ENCODE results near the gene HIKESHI.
"Not testable (repeated sequence)": the region's sequence is repeated elsewhere in the genome, so short reads cannot be mapped to it uniquely, and the experiment has no call there.

Gene HIKESHI, protein sequence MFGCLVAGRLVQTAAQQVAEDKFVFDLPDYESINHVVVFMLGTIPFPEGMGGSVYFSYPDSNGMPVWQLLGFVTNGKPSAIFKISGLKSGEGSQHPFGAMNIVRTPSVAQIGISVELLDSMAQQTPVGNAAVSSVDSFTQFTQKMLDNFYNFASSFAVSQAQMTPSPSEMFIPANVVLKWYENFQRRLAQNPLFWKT

DNA sequence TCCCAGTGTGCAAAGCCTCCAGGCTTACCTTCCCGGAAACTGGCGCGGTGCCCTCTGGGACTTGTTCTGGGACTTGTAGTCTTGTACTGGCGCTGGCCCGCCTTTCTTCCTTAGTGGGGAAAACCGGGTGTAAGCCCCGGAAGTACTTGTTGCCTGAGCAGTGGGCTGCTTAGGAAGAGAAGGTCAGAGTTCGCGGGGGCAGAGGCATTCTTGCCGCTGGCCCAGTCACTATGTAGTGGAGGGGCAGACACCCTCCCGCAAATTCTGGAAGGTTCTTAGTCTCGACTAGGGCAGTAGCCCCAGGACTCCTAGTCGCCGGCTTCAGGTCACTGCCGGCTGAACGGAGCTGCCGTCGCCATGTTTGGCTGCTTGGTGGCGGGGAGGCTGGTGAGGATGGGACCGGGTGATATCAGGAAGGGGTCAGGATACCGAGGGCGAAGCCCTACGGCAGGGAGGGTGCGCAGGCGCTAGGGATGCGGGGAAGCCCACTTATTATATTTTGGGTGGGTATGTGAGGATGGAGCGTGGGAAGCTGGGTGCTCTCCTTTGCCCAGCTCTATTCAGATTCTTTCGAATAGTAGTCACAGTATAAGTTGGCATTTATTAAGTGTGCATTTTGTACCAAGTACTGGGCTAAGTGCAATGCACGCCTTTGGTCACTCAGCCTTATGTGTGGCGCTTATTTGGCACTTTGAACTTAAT lies at the start of gene HIKESHI:
Gene HIKESHI, plus strand, starts transcription at position 149 of the 702 bp plus-strand sequence. Its CDS starts 209 bp downstream, at position 358.
- DNase-seq, result peak; percentile 51

DNA sequence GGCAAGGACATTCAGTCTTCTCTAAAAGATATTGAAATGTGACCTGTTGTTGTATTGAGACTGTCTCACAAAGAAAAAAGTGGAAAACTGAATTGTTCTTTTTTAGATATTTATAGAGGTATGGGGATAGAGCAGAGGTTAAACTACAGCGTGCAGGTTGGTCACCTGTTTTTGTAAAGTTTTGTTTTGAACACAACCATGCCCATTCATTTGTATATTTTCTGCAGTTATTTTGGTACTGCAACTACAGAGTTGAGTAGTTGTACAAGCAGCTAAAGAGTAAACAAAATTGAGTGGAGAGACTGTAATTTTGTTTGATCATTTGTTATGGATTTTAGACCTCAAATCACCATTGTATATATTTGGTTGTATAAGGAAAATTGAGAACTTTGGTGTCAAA lies 46.1 kb upstream of the HIKESHI start:
- DNase-seq, result no peak

DNA sequence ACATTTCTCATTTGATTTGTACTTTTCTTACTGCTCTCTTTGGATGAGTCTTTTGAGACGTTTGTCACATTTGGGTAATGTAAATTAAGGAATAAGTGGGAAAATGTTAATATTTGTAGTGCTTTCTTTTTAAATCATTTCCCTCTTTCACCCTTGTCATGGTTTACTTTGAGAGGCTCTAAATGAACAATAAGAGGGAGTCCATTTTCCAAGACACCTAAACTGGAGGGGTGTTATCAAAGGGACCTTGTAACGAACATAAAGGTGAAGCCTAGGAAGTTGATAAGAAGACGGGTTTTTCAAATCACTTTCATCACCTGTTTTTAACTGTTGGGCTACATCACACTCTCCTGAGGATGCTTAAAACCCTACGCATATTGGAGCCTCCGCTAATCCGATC lies 45.4 kb upstream of the HIKESHI start:
- no peak for DNase-seq

DNA sequence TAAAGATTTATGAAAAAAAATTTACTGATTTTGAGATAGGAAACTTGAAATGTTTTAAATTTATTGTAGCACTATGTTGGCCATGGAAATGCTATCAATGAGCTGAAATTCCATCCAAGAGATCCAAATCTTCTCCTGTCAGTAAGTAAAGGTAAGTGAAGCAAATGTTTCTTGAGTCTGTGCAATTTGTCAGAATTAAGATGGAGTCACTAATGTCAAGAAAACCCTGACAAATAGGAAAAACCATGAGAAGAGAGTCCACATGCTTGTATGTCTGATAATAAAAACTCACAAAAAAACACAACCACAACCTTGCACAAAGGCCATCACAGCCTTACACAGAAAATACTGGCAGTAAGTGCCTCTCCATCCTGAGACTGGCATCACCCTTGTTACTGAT lies 44.6 kb upstream of the HIKESHI start:
- no peak for DNase-seq

DNA sequence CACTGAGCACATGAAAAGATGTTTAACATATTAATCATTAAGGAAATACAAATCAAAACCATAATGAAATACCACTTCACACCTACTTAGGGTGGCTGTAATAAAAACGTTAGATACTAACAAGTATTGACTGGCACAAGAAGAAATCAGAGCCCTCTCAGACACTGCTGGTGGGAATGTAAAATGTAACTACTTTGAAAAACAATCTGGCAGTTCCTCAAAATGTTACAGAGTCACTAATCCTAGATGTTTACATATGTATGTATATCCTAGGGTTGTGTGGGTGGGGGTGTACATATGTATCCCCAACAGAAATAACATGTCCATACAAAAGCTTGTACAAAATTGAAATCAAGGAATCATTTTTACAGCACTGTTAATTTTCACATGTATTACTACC lies 42.3 kb upstream of the HIKESHI start:
- DNase-seq, result no peak

DNA sequence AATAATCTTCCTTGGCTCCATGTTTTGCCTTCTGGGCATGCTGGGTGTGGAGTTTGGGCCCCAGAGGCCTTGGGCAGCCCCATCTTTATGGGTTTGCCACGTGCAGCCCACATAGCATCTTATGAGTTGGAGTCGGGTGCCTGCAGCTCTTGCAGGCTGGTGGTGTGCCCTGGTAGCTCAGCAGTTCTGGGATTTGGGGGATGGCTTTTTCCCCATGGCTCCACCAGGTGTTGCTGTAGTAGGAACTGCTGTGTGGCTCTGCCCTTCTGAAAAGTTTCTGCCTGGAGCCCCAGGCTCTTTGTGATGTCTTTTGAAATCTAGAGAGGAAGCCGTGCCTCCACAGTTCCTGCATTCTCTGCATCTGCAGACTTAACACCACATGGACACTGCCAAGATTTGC lies 40.7 kb upstream of the HIKESHI start:
- no peak for DNase-seq

DNA sequence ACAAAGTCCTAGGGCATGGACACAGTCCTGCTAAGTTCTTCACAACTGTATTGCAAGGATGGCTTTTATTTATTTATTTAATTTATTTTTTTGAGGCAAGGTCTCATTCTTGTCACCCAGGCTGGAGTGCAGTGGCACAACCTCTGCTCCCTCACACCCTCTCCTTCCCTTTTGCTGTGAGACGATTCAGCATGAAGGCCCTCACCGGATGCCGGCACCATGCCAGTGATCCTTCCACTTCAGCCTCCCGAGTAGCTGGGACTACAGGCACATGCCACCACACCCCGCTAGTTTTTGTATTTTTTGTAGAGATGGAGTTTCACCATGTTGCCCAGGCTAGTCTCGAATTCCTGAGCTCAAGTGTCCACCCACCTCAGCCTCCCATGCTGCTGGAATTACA lies 39.7 kb upstream of the HIKESHI start:
- DNase-seq, result no peak

DNA sequence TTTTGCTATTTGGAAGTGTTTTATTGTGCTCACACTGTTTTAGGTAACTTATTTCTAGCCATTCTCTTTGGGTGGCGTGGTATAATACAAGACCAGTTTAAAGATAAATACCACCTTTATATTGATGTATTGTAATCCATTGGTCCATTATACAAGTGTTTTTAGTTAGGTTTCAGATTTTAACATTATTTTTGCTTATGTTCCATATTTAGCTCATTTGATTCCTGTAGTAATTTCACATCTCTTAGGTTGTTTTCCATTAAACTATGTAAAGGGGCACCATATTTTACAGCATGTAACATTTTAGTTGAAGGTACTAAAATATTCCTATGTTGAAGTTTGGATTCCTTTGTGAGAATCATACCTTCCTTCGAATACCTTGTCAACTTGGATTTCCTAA lies 37.4 kb upstream of the HIKESHI start:
- no peak for DNase-seq

DNA sequence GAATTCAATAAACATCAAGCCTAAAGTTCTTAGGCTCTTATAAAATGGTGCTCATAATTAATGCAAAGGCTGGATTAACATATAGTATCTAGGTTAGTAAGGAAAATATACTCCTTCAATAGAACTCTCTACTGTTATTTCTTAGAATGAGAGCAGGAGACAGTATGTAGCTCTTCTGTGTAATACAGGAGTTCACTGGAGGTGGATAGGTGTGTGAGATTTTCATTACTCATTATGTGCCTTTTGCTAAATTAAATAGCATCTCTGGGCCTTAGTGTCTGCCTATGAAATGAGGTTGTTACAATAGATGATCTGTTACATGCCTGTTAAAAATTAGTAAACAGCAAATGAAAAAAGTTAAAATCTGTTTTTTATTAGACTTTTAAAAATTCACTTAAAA lies 36.8 kb upstream of the HIKESHI start:
- no peak for DNase-seq

DNA sequence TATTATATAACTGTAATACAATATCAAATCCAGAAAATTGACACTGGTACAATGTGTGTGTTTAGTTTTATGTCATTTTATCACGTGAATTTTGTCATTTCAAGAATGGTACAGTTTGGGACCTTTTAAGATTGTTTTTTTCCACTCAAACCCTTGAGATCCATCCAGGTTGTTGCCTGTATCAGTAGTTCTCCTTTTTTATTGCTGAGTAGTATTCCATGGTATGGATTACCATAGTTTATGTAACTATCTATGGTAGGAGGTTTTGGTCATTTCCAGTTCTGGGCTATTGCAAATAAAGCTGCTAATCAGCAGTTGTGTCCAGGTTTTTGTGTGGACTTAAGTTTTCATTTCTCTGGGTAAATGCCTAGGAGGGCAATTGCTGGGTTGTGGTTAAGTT lies 32.4 kb upstream of the HIKESHI start:
- no peak for DNase-seq

DNA sequence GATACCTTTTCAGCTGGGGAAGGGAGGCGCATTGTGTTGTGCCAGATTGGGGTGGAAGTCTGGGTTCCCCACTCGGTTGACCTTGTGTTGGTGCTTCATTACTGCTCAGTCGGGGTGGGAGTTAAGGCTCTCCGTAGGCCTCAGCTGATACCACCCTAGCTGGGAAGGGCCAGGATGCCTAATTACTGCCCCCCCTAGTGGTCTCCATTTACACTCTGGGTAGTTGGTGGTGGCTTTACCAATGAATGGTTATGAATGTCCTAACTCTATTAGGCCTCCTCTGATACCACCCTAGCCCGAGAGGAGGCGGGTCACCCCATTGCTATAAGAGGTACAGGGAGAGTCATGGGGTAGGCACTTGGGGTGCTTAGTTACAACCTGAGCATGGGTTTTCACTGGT lies 27.5 kb upstream of the HIKESHI start:
- DNase-seq, result no peak

DNA sequence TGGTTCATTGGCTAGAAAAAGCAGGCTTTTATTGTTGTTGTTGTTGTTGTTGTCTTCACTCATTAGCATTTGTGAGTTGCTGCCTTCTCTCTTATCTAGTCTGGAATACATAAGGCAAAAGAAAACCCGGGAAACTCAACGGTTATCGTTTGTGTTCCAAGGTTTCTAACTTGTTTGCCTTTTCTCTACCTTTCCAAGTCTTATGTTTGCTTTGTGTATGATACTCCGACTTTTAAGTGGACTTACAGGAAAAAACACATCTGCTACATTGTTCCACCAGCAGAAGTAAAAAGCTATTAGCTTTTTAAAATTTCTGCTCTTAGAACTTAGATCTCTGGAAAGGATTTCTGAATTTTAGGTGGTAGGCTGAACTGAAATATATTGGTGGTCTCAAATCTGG lies 27.0 kb upstream of the HIKESHI start:
- no peak for DNase-seq

DNA sequence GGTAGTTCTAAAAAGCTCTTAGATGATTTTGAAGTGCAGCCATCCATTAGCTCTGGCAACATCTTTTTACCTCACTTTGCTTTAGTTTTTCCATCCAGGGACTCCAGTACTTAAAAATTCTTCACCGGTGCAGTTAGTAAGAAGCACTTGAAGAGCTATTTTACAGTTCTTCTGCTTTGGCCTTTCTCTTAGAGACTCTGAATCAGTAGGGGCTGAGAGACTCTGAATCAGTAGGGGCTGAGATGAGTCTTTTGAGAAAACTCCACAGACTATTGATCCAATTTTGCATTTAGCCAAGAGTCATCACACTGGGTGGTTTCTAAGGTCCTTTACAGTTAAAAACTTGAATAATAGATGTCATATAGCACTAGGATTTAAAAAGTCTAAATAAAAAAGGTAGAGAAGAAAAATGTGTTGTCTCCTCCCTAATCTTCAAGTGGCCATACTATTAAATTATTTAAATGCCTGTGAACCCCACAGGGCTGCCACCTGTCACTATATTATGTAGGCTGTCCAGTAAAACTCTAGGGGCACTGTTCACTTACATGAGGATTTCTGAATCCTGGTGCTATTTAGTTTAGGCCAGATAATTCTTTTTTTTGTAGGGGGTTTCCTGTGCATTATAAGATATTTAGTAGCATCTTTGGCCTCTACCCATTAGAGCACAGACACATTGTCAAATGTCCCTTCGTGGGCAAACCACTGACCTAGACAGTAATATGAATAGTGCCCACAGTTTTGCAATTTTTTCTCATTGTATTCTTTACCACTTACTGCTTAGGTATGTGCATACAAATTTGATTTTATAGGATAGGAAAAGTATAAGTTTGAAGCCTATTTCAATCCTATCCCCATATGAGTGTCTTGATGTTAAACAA lies 26.3 kb upstream of the HIKESHI start:
- DNase-seq, result no peak

DNA sequence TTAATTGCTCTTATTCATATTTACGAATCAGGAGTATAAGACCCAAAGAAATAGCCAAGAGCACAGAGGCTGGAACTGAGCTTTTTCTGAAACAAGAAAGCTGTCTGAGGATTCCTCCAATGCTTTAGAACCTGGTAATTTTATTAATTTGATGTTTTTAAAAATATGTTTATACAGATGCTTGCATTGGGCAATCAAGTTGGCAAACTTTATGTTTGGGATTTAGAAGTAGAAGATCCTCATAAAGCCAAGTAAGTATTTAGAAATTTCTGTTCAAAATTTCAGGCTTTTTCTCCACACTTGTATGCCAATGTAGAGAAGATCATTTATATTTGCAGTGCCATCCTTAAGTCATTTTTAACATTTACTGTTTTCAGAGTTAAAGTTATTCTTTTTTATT lies 24.3 kb upstream of the HIKESHI start:
- DNase-seq, result no peak

DNA sequence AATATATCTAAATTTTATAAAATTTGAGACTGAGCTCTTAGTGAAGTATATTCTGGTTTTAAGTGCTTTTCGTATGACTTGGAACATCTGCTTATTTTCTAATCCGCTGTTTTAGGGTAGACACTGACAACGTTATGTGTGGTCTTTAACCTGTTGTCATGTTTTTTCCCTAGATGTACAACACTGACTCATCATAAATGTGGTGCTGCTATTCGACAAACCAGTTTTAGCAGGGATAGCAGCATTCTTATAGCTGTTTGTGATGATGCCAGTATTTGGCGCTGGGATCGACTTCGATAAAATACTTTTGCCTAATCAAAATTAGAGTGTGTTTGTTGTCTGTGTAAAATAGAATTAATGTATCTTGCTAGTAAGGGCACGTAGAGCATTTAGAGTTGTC lies 23.8 kb upstream of the HIKESHI start:
- DNase-seq, result no peak

DNA sequence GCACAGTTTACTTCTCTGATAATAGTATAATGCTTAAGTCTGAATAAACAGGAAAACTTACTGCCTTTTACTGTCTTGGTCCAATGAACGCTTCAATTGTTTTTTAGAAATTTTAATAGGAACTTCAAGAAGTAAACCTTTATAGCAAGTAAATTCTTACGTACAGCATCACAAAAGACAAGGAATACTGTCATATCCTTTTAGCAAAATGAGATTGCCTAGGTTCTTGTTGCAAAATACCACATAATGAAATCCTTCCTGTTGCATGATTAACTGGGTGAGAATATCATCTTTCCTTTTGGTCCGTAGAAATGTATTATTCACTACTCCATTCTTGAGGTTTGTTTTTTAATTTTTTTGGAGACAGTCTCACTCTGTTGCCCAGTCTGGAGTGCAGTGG lies 22.3 kb upstream of the HIKESHI start:
- no peak for DNase-seq

DNA sequence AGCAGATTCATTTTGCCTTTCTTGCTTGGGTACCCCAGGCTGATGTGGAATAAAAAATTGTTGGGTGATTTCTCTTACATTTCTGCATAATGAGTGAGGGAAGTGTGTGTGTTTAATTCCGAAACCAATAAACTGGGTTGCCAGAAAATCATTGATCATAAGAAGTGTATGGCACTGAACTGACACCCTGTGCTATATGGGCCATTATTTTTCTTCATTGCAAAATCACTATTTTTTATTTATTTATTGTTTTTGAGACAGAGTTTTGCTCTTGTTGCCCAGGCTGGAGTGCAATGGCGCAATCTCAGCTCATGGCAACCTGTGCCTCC lies 14.6 kb upstream of the HIKESHI start:
- DNase-seq, result no peak

DNA sequence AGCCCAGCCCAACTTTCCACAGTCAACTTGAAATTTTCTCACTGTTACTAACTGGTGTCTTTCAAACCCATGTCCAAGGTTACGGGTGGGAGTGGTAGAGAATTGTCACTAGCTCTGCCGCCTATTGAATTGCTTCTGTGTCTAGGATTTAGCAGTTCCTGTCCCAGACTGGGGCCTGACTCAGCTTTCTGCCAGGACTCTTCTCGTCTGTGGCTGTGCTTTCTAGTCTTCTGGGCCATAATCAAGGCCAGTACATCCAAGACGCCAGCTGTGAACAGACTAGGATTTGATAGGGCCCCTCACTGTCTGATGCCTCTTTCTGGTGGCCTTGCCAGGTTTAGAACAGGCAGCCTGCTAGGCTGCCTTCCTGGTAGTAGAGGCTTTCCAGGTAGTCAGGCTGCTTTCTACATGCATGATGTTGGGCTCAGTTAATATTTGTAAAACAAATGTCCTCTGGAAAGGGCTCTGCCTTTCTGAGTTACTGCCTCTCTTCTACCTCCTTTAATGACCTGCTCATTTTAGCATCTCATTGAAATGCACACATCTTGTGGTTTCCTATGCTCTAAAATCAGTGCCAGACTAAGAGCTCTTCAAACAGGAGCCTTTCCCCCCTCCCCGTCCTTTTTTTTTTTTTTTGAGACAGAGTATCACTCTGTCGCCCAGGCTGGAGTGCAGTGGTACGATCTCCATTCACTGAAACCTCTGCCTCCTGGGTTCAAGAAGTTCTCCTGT lies 13.1 kb upstream of the HIKESHI start:
- DNase-seq, result no peak

DNA sequence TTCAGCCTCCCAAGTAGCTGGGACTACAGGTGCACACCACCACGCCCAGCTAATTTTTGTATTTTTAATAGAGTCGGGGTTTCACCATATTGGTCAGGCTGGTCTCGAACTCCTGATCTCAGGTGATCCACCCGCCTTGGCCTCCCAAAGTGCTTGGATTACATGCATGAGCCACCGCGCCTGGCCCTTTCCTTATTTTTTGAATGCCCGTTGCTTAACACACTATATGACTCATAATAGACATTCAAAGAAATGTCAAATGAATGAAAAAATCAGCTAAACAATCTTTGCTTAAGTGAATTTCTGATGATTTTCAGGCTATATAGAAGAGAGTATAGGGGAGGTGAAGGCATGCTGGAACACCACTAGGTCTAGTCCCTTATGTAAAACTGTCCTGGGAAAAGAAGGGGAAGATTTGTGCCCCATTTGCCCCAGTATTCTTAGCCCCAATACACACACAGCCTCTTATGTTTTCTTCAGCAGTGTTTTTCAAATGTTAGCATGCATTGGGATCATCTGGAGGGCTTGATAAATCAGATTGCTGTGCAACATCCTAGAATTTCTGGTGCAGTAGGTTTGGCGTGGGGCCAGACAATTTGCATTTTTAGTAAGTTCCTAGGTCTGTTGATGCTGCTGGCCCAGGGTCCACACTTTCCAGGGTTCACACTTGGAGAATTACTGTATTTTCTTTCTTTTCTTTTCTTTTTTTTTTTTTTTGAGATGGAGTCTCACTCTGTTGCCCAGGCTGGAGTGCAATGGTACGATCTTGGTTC lies 12.3 kb upstream of the HIKESHI start:
- DNase-seq, result not testable (repeated sequence)

DNA sequence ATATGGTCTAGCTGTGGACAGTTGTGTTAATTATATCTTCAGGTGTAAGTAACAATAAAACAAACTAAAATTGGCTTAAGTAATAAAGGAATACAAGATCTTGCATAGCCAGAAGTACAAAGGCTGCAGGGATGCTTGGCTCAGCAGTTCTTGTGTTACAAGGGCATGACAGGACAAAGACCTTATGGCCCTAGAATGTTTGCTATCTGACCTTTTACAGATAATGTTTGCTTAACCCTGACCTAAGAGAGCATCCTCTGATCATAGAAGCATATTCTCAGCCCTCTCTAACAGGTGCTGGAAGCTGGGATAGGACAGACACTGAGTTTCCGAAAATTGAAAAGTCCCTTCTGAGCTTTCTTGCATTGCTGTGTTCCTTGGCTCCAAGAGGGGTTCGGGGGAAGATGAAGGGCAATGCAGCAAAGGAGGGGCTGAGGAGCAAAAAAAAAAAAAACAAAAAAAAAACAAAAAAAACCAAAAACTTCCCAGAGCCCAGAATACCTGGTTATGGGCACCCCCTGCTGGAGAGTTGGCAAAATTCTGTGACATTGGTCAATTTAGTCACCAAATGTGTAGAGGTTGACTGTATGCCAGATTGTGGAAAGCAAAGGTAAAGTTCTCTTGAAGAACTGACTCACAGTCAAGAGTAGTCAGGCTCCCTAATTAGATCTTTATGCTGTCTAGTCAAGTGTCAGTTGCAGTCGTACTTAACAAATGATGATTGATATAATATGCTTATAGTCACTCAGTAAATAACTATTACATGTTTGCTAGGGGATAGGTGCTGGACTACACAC lies 10.4 kb upstream of the HIKESHI start:
- DNase-seq, result no peak

DNA sequence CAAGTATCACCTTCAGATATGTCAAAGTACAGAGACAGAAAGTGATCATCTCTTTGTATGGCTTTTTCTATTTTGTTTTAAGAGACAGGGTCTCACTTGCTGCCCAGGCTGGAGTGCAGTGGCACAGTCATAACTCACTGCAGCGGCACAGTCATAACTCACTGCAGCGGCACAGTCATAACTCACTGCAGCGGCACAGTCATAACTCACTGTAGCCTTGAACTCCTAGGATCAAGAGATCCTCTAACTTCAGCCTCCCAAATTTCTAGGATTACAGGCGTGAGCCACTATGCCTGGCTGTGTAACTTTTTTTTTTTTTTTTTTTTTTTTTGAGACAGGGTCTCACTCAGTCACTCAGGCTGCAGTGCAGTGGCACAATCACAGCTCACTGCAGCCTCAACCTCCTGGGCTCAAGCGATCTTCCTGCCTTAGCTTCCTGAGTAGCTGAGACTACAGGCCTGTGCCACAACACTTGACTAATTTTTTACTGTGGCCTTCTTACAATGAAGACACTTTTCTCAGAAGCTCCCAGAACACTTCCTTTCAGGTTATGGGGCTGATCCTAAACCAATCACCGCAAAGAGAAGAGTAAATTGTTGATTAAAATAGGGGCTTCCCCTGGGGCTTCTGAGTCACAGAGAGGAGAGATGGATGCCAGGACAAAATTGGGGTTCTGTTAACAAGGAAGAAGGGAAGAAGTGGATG lies 9.0 kb upstream of the HIKESHI start:
- DNase-seq, result no peak

Data from 8988T (cell line).